GM12878 (cell line): Measurements from ENCODE around the gene HERC4.

Source experiments
- CEBPB ChIP-seq, 2 experiments: fragments of 150-350 bp in 1 of 2; IDR thresholded peaks; 2 replicates each; pipeline ENCODE4 v1.6.1; 2012 to 2014; ENCODE audit warnings: low read depth in 2 of 2, low read length in 2 of 2, borderline replicate concordance in 1 of 2, inconsistent platforms in 1 of 2
- CTCF ChIP-seq, 3 experiments: IDR thresholded peaks in 2 of 3; conservative IDR thresholded peaks in 1 of 3; 2 replicates each; pipeline ENCODE4 v1.5.1; 2011; ENCODE audit warnings: low read depth in 3 of 3, low read length in 3 of 3, mild to moderate bottlenecking in 3 of 3, control low read depth in 2 of 3, moderate library complexity in 2 of 3, inconsistent platforms in 1 of 3, mixed read lengths in 1 of 3; ENCODE audit not compliant: control insufficient read depth in 2 of 3, insufficient read depth in 1 of 3; ENCODE audit errors: extremely low read depth in 1 of 3
- EZH2 ChIP-seq: IDR thresholded peaks from 2 replicates; pipeline ENCODE4 v1.6.1; 2012; ENCODE audit warnings: low read depth, mild to moderate bottlenecking, control low read depth, inconsistent platforms, low read length, borderline replicate concordance; ENCODE audit not compliant: control insufficient read depth
- GABPA ChIP-seq: IDR thresholded peaks from 2 replicates; pipeline ENCODE4 v1.6.1; 2014; ENCODE audit warnings: antibody characterized with exemption, low read depth, mild to moderate bottlenecking, inconsistent platforms
- HDAC2 ChIP-seq: fragments of 200-600 bp; sonication (generic); IDR thresholded peaks from 2 replicates; pipeline ENCODE4 v1.6.1; 2017
- MYC ChIP-seq: IDR thresholded peaks from 2 replicates; pipeline ENCODE4 v1.6.1; 2011; ENCODE audit warnings: mild to moderate bottlenecking, low read length, moderate library complexity, inconsistent platforms; ENCODE audit not compliant: insufficient read depth, insufficient replicate concordance, insufficient read length, severe bottlenecking
- NBN ChIP-seq: fragments of 450-650 bp; IDR thresholded peaks from 2 replicates; pipeline ENCODE4 v1.6.1; 2016
- NR2C2 ChIP-seq: IDR thresholded peaks from 2 replicates; pipeline ENCODE4 v1.6.1; 2011; ENCODE audit warnings: borderline replicate concordance, low read depth; ENCODE audit not compliant: control insufficient read depth, insufficient read length
- REST ChIP-seq: IDR thresholded peaks from 2 replicates; pipeline ENCODE4 v1.6.1; 2012; ENCODE audit warnings: mild to moderate bottlenecking, low read depth, low read length
- RFX5 ChIP-seq: IDR thresholded peaks from 2 replicates; pipeline ENCODE4 v1.6.1; 2011; ENCODE audit warnings: low read depth, low read length, improper control_type of control experiment
- SKIL ChIP-seq: fragments of 450-650 bp; IDR thresholded peaks from 2 replicates; pipeline ENCODE4 v1.6.1; 2017; ENCODE audit warnings: mild to moderate bottlenecking, low read depth, inconsistent platforms; ENCODE audit not compliant: poor library complexity, severe bottlenecking
- SMAD1 ChIP-seq: fragments of 450-650 bp; IDR thresholded peaks from 2 replicates; pipeline ENCODE4 v1.6.1; 2018; ENCODE audit warnings: mild to moderate bottlenecking, low read depth; ENCODE audit not compliant: partially characterized antibody
- SRF ChIP-seq, 2 experiments: IDR thresholded peaks; 2 replicates each; pipeline ENCODE4 v1.6.1; 2011; ENCODE audit warnings: low read depth in 2 of 2, low read length in 2 of 2, mild to moderate bottlenecking in 1 of 2, moderate library complexity in 1 of 2
- ZBTB33 ChIP-seq: fragments of 450-650 bp; IDR thresholded peaks from 2 replicates; pipeline ENCODE4 v1.6.1; 2017; ENCODE audit warnings: mild to moderate bottlenecking

- TF ChIP-seq NR2C2 (no peak), CTCF (IDR thresholded peaks at IDR 0.05 in 2 of 3, conservative IDR thresholded peaks at IDR 0.05 in 1 of 3; ENCODE audit: control insufficient read depth in 2 of 3, extremely low read depth in 1 of 3, insufficient read depth in 1 of 3, low read depth in 3 of 3, low read length in 3 of 3) (no peak), HDAC2 (no peak), RFX5 (no peak), ZBTB33 (no peak), SRF (IDR thresholded peaks at IDR 0.05; ENCODE audit: low read depth in 2 of 2, low read length in 2 of 2) (no peak), REST (no peak), MYC (no peak), SKIL (no peak), SMAD1 (no peak), CEBPB (IDR thresholded peaks at IDR 0.05; ENCODE audit: borderline replicate concordance in 1 of 2, low read depth in 2 of 2, low read length in 2 of 2) (no peak), EZH2 (no peak), NBN (no peak), GABPA (no peak)
These were observed 28.4 kb downstream of the HERC4 start for GRCh38 chr10:68046642-68047041.
